HepG2 (cell line): ENCODE data around the gene ACADS. TPM values are rescaled to one million over a fixed set of nuclear protein-coding genes. Genes with fewer than 3 reads are reported as not detected.

ENCODE experiments used
- CHD4 ChIP-seq: fragments of 200-600 bp; sonication (generic); IDR thresholded peaks from 2 replicates; pipeline ENCODE4 v1.7.0; 2017; ENCODE audit warnings: mild to moderate bottlenecking, low read length, borderline replicate concordance
- GABPA ChIP-seq, 2 experiments: IDR thresholded peaks; 2 replicates each; pipeline ENCODE4 v1.6.1; 2011 to 2016; ENCODE audit warnings: low read depth in 2 of 2, low read length in 1 of 2, missing biosample characterization in 1 of 2, missing genetic modification characterization in 1 of 2
- HIC2 ChIP-seq: sonication (generic); formaldehyde crosslinking; IDR thresholded peaks from 2 replicates; pipeline ENCODE4 v1.9.0; 2022; ENCODE audit warnings: low read depth, missing genetic modification reagents
- MIER2 ChIP-seq: IDR thresholded peaks from 2 replicates; pipeline ENCODE4 v1.6.1; 2016; ENCODE audit warnings: missing biosample characterization, missing genetic modification reagents
- POGK ChIP-seq: sonication (generic); formaldehyde crosslinking; conservative IDR thresholded peaks from 2 replicates; pipeline ENCODE4 v1.8.0; 2022; ENCODE audit warnings: mild to moderate bottlenecking, moderate library complexity, missing genetic modification reagents
- SP5 ChIP-seq: IDR thresholded peaks from 2 replicates; pipeline ENCODE4 v1.6.1; 2016; ENCODE audit warnings: low read depth, borderline replicate concordance
- SPEN ChIP-seq: sonication (generic); formaldehyde crosslinking; IDR thresholded peaks from 2 replicates; pipeline ENCODE4 v1.5.1; 2020; ENCODE audit warnings: low read depth, mild to moderate bottlenecking, missing genetic modification reagents
- TFDP1 ChIP-seq: IDR thresholded peaks from 2 replicates; pipeline ENCODE4 v1.6.1; 2016; ENCODE audit warnings: missing compliant biosample characterization, missing genetic modification reagents, borderline replicate concordance
- THAP7 ChIP-seq: sonication (generic); formaldehyde crosslinking; IDR thresholded peaks from 2 replicates; pipeline ENCODE4 v1.8.1; 2023; ENCODE audit warnings: mild to moderate bottlenecking, missing genetic modification reagents
- YEATS2 ChIP-seq: sonication (generic); formaldehyde crosslinking; IDR thresholded peaks from 2 replicates; pipeline ENCODE4 v1.4.0; 2020; ENCODE audit warnings: missing genetic modification reagents, borderline replicate concordance
- ZBTB42 ChIP-seq: sonication (generic); formaldehyde crosslinking; IDR thresholded peaks from 2 replicates; pipeline ENCODE4 v1.5.0; 2020; ENCODE audit warnings: mild to moderate bottlenecking, missing genetic modification reagents
- ZNF124 ChIP-seq: sonication (generic); formaldehyde crosslinking; IDR thresholded peaks from 2 replicates; pipeline ENCODE4 v1.4.0; 2020; ENCODE audit warnings: missing genetic modification reagents
- ZNF296 ChIP-seq: sonication (generic); formaldehyde crosslinking; conservative IDR thresholded peaks from 2 replicates; pipeline ENCODE4 v1.5.0; 2020; ENCODE audit warnings: mild to moderate bottlenecking, missing genetic modification reagents
- ZNF407 ChIP-seq: sonication (generic); formaldehyde crosslinking; IDR thresholded peaks from one replicate; pipeline ENCODE4 v1.5.1; 2020; ENCODE audit warnings: mild to moderate bottlenecking, missing genetic modification reagents; ENCODE audit errors: not compliant biosample characterization
- polyA plus RNA-seq, 8 experiments: library from polyadenylated mRNA; depleted of rRNA in 3 of 8; stranded (reverse) in 7 of 8; unstranded in 1 of 8; fragments of >200 nt; fragmentation: Illumina TruSeq in 4 of 8; extraction: Trizol in 4 of 8; gene quantifications; 2 replicates each; pipeline versions ENCODE4 v1.2.1 to v1.2.3, GENCODE V29; 2011 to 2016; ENCODE audit warnings: low read depth in 4 of 8, missing spikeins in 1 of 8, mixed read lengths in 1 of 8; ENCODE audit not compliant: insufficient read depth in 1 of 8
- total RNA-seq, 5 experiments: library from RNA; depleted of rRNA; stranded (reverse); fragments of >200 nt; fragmentation: Illumina TruSeq; extraction: Trizol; gene quantifications; 2 replicates each; pipeline ENCODE4 v1.2.3, GENCODE V29; 2016; ENCODE audit warnings: low read depth in 1 of 5

ACADS gene
- total and polyA plus RNA-seq, 2 of the 13 experiments (the other 11 are each of a cell fraction or from before 2014, with no cell fraction given): 17.4 to 27.7 TPM

GRCh38 chr12:120725659-120726509 is at the start of gene ACADS (continued):
- no peak for TF ChIP-seq ZNF407 (CRISPR knock-in tag)
- no peak for TF ChIP-seq YEATS2 (CRISPR knock-in tag)
- peak; percentile 75 for TF ChIP-seq SP5 (CRISPR knock-in tag)
- TF ChIP-seq ZNF124 (CRISPR knock-in tag): no peak
- no peak for TF ChIP-seq CHD4
- TF ChIP-seq POGK (CRISPR knock-in tag): no peak; the same call in 1 of the 2 replicates
- no peak for TF ChIP-seq TFDP1 (CRISPR knock-in tag)
- TF ChIP-seq THAP7 (CRISPR knock-in tag): no peak
- TF ChIP-seq ZNF296 (CRISPR knock-in tag): no peak
- no peak for TF ChIP-seq MIER2 (CRISPR knock-in tag)
- TF ChIP-seq SPEN (CRISPR knock-in tag): peak; percentile 68
- TF ChIP-seq HIC2 (CRISPR knock-in tag): no peak
- TF ChIP-seq ZBTB42: no peak
- TF ChIP-seq GABPA (IDR thresholded peaks at IDR 0.05; ENCODE audit: low read depth, low read length): no peak
- no peak for TF ChIP-seq GABPA (CRISPR knock-in tag; IDR thresholded peaks at IDR 0.05; ENCODE audit: low read depth)
